Progenitor cell of endocrine pancreas (in vitro differentiated cells): ENCODE data around the gene HS3ST4. TPM values are rescaled to one million over a fixed set of nuclear protein-coding genes. Genes with fewer than 3 reads are reported as not detected.

Source experiments
- DNase-seq: peaks from one replicate; pipeline ENCODE4 v3.0.0; 2021; ENCODE audit warnings: low spot score; ENCODE audit not compliant: unreplicated experiment
- H3K27ac Mint-ChIP-seq: 2 replicates; pipeline ENCODE4 v1.8.0; 2021; ENCODE audit warnings: mild to moderate bottlenecking, moderate library complexity, mixed read lengths
- H3K27me3 Mint-ChIP-seq: 2 replicates; pipeline ENCODE4 v1.8.0; 2021; ENCODE audit warnings: mixed read lengths
- H3K36me3 Mint-ChIP-seq: 2 replicates; pipeline ENCODE4 v1.8.0; 2022; ENCODE audit warnings: mixed read lengths; ENCODE audit not compliant: insufficient read depth
- H3K4me1 Mint-ChIP-seq: 2 replicates; pipeline ENCODE4 v1.8.0; 2021; ENCODE audit warnings: low read depth, mixed read lengths
- H3K4me3 Mint-ChIP-seq: 2 replicates; pipeline ENCODE4 v1.8.0; 2021; ENCODE audit warnings: low read depth, mild to moderate bottlenecking, moderate library complexity, mixed read lengths
- H3K9me3 Mint-ChIP-seq: 2 replicates; pipeline ENCODE4 v1.8.0; 2021; ENCODE audit warnings: low read depth, mixed read lengths
- CTCF ChIP-seq: fragments of 200-600 bp; sonication (generic); IDR thresholded peaks from one replicate; pipeline ENCODE4 v1.5.0; 2021; ENCODE audit warnings: antibody characterized with exemption, mild to moderate bottlenecking; ENCODE audit not compliant: unreplicated experiment
- total RNA-seq: library from RNA; stranded (reverse); gene quantifications from 2 replicates; pipeline ENCODE4 v1.2.1, GENCODE V29; 2021

The HS3ST4 gene
- total RNA-seq, 1 donor from 2014 or later: 0.67 TPM

GRCh38 chr16:26128296-26128695 is 436.5 kb downstream of the HS3ST4 start:
- peaks cover 5% of the 10 kb centered on the region for H3K4me1 Mint-ChIP-seq
- H3K9me3 Mint-ChIP-seq: no peaks in the 10 kb centered on the region
- H3K27ac Mint-ChIP-seq: no peak overlapping the region
- DNase-seq: no peak
- no peak overlapping the region for H3K4me3 Mint-ChIP-seq
- TF ChIP-seq CTCF: no peak
- H3K36me3 Mint-ChIP-seq: no peaks in the 10 kb centered on the region
- peaks cover 27% of the 10 kb centered on the region for H3K27me3 Mint-ChIP-seq

GRCh38 chr16:26129997-26130396 is 438.2 kb downstream of the HS3ST4 start:
- H3K9me3 Mint-ChIP-seq: no peaks in the 10 kb centered on the region
- H3K36me3 Mint-ChIP-seq: no peaks in the 10 kb centered on the region
- no peak for TF ChIP-seq CTCF
- peaks cover 26% of the 10 kb centered on the region for H3K27me3 Mint-ChIP-seq
- peaks cover 11% of the 10 kb centered on the region for H3K4me1 Mint-ChIP-seq
- no peak overlapping the region for H3K4me3 Mint-ChIP-seq
- H3K27ac Mint-ChIP-seq: no peak overlapping the region
- no peak for DNase-seq

- H3K9me3 Mint-ChIP-seq: no peaks in the 10 kb centered on the region
- peaks cover 19% of the 10 kb centered on the region for H3K27me3 Mint-ChIP-seq
- no peak for TF ChIP-seq CTCF
- H3K27ac Mint-ChIP-seq: no peak overlapping the region
- H3K4me1 Mint-ChIP-seq: peaks cover 11% of the 10 kb centered on the region
- no peaks in the 10 kb centered on the region for H3K36me3 Mint-ChIP-seq
- no peak for DNase-seq
- H3K4me3 Mint-ChIP-seq: no peak overlapping the region
Measured at GRCh38 chr16:26133416-26134093, 441.8 kb downstream of the HS3ST4 start.

GRCh38 chr16:26134588-26134987 is 442.8 kb downstream of the HS3ST4 start:
- TF ChIP-seq CTCF: no peak
- Mint-ChIP-seq H3K36me3 (no peaks in the 10 kb centered on the region), H3K27ac (no peak overlapping the region), H3K4me1 (peaks cover 11% of the 10 kb centered on the region), H3K4me3 (no peak overlapping the region), H3K27me3 (peaks cover 19% of the 10 kb centered on the region), H3K9me3 (no peaks in the 10 kb centered on the region)
- no peak for DNase-seq

- H3K27me3 Mint-ChIP-seq: peaks cover 11% of the 10 kb centered on the region
- no peaks in the 10 kb centered on the region for H3K36me3 Mint-ChIP-seq
- TF ChIP-seq CTCF: no peak
- H3K27ac Mint-ChIP-seq: no peak overlapping the region
- DNase-seq: no peak
- no peak overlapping the region for H3K4me3 Mint-ChIP-seq
- peaks cover 9% of the 10 kb centered on the region for H3K4me1 Mint-ChIP-seq
- H3K9me3 Mint-ChIP-seq: no peaks in the 10 kb centered on the region
Measured at GRCh38 chr16:26137956-26138355, 446.2 kb downstream of the HS3ST4 start.
